HG03520 (cell line): ENCODE results near the gene TGM5.
"Not testable (repeated sequence)": the region's sequence is repeated elsewhere in the genome, so short reads cannot be mapped to it uniquely, and the experiment has no call there.

Experiments
- ATAC-seq: cut with Tn5 transposase; IDR thresholded peaks from one replicate; pipeline ENCODE4 v1.9.1; 2021; ENCODE audit warnings: mild to moderate bottlenecking, moderate library complexity; ENCODE audit not compliant: unreplicated experiment

The TGM5 gene

DNA sequence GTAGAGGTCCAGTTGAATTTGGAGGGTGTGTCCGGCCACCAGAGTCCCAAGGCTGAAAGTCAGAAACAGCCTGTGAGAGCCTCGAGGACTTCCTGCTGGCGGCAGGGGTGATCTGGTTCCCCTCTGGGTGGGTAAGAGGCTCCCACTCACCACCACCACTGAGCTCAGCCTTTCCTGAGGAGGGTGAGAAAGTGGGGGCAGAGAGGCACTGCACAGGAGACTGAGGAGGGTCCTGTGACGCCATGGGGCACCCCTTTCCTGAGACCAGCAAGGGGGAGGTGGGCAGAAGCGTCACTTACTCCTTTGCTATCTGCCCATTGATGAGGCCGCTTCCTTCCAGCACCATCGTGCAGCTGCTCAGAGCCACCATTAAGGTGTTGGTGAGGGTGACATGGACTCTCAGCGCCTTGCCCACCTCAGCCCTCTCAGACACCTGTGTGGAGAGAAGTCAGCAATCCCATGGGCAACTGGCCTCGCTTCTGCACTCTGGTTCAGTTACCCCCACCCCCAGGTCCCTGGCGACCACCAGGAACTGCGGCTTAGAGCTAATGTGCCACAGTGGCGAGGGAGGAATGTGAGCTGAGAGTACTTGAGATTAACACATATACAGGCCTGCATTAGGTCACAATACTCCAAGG is 10.0 kb upstream of the TGM5 start:
- ATAC-seq = no peak

DNA sequence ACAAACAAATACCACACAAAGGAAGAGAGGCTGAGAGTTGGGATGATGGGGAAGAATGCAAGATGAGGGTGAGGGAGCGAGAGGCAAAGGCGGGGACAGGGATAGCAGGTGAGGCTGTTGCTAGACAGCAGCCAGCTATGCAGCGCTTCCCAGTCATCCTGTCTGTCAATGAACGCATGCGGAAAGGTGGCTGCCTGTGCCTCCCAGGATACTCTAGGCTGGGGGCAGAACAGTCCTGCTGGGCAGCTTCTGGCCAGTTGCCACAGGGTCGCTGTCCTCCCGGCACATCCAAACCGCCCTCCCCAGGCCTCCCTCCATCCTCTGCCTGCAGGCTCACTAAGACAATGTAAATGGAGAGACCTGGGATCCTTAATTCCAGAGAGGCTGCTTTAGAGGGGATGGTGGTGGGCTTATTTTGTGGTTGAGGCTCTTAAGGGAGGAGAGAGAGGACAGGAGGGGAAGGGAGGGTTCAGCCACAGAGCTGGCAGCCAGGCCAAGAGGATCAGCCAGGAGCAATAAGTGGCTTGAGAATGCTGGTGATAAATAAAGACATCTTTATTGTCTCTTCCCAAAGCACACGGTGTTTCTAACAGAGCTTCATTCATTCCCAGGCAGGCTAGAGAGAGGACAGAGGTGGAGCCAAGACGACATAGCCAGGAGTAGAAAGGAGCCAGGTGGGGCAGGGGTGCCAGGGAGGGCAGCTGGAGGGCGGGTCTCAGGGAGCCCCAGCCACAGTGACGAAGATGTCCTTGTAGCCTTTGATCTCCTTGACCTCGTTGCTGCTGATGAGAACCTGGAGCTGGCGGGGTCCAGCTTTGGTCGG is 9.2 kb upstream of the TGM5 start:
- ATAC-seq = no peak

DNA sequence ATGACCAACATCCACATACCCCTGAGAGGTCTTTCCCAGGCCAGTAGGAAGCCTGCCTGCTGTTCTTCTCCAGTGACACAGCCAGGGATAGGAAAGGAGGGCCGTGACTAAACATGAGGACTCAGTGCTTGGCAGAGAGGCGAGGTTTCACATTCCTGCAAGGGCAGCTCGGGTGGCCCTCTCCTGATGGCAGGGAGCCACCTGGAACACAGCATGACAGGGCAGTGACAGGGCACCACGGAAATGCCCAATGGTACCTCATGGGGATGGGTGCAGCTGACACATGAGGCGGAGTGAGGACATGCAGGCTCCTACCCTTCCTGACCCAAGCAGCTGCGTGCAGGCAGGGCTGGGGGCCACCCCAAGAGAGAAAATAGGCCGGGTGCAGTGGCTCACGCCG is 7.4 kb upstream of the TGM5 start:
- no peak for ATAC-seq

DNA sequence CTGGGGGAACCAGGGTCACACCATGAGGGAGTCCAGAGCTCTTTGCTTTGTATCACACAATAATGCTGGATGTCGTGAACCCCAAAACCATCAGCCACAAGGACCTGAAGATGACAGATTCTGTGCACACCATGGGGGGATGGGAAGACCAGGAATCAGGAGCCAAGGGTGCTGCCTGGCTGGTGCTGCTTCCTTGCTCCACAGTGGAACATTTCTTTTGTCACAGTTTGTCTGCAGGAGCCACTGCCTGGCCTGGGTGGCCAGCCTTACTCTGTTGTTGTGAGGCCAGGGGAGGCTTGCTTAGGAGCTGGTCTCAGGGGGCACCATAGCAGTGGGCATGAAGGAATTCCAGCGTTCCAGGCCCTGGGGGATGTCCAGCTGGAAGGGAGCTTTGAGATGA is 6.5 kb upstream of the TGM5 start:
- ATAC-seq = no peak

DNA sequence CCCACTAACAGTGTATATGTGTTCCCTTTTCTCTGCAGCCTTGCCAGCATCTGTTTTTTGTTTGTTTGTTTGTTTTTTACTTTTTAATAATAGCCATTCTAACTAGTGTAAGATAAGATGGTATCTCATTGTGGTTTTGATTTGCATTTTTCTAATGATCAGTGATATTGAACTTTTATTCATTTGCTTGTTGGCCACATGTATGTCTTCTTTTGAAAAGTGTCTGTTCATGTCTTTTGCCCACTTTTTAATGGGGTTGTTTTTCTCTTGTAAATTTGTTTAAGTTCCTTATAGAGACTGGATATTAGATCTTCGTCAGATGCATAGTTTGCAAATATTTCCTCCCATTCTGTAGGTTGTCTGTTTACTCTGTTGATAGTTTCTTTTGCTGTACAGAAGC is 5.2 kb upstream of the TGM5 start:
- not testable (repeated sequence) for ATAC-seq

DNA sequence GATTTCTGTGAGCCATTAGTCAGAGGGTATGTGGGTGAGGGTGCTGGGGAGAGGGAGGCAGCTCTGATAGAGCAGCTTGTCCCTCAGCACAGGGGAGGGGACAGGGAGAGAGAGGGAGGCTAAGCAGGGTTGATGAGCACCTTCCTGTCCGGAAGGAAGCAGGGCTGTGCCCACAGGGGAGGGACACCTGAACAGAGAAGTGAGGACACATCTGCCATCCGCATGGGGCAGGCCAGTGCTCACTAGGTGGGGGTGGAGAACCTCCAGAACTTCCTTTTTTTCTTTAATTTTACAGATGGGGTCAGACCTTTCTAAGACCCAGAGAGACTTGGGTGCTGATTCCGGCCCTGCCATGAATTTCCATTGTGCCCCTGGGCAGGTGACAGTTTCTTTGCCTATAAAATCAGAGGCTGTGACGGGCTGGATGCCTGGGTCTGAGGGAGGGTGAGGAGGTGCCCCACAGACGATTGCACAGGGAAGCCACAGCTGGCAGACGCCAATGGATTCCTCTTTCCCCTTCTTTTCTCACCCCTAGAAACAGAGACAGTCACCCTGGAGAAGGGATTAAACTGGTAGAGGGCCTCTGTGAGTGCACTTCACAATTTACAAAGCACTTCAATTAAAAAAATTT is 4.1 kb upstream of the TGM5 start:
- ATAC-seq = no peak

DNA sequence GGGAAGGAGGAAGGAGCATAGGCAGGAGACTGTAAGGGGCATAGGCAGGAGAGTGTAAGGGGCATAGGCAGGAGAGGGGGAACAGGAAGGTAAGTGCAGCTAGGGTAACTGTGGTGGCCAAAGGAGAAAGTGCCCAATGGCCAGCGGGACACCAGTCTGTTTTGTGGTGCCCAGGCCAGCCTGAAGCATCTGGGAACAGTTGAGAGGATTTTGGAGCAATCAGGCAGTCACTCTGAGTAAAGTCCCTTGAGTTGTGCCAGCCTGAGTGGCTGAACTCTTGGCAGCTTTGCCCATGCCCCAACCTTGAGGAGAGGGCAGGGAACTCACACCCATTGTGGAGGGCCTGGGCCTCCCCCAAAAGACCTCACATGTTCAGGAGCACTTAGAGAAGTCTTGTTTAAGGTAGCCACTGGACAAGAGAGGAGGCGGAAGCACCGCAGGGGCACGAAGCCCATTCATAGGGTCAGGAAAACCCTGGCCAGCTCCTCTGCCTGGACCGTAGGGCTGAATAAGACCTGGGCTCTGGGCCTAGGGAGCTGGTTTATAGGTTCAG is 3.5 kb upstream of the TGM5 start:
- ATAC-seq = no peak

DNA sequence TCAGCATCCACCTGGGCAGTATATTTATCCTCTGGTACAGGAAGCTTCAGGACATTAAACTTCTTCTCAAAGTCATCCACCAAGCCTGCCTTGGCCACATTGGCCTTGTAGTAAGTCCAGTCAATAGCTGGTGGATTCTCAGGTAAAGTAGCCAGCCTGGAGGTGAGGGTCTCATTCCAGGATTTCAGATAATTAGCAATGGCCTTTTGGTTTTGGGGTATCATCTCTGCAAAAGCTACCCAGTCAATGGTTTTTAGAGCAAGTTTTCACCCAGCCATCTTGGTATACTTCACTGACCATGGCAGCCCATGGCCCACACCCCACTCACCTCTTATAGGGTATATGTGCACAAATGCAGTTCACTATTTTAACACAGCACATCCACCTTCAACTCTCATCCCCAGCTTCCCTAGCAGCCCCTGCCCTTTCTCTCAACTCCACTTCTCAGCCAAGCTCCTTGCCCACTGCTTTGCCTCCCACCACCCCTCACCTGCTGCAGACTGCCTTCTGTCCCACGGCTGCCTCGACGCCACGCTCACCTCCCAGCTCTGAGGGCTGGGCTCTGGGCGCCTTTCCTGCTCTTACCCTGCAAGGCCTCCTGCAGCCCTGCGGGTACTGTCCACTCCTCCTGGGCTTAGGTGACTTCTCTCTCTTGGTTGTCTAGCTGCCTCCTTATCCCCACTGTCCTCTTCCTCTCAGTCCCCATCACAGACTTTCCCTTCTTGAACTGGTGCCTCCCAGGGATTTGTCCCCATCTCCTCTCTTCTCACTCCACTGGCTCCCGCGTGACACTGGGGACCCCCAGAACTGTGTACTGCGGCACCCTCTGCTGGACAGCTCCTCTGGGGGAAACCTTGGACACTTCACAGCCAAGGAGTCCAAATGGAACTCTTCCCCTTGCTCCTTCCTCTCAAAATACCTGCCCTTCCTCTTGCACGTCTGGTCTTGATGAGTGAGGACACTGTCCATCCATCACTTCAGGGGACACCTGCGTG is 1.7 kb upstream of the TGM5 start:
- ATAC-seq = no peak

DNA sequence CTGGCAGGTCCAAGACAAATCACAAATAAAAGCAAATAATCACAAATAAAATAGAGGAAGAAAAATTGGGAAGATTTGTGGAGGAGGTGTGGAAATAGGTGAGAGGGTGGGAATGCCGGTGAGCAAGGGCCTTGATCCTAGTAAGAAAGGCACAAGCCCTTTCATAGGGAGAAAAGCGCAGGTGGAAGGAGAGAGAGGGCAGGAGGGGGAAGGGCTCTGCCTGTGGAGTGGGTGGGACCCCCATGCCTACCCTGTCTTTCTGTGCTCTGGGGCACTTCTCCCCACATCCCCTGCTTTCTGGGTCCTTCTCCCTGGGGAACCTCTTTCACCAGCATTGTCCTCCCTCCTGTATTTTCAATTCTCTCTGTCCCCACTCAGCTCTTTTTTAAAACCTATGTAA is 711 bp upstream of the TGM5 start:
- no peak for ATAC-seq

DNA sequence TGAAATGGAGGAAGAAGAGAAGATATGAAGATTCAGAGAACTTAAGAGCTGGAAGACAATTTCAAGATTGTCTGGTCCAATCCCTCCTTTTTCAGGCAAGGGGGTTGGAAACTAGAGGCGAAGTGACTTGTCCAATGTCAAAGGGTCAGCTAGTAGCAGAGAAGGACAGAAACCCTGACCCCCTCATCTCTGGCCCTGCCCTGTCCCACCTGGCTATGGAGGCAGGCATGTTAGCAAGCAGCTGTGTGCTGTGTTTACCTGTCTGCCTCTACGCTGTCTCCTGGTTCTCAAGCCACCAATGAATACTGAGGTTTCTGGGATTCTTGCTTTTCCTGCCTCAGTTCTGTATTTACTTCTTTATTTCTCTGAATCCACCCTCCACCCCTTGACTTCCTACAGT is 342 bp downstream of the TGM5 start:
- ATAC-seq = no peak

DNA sequence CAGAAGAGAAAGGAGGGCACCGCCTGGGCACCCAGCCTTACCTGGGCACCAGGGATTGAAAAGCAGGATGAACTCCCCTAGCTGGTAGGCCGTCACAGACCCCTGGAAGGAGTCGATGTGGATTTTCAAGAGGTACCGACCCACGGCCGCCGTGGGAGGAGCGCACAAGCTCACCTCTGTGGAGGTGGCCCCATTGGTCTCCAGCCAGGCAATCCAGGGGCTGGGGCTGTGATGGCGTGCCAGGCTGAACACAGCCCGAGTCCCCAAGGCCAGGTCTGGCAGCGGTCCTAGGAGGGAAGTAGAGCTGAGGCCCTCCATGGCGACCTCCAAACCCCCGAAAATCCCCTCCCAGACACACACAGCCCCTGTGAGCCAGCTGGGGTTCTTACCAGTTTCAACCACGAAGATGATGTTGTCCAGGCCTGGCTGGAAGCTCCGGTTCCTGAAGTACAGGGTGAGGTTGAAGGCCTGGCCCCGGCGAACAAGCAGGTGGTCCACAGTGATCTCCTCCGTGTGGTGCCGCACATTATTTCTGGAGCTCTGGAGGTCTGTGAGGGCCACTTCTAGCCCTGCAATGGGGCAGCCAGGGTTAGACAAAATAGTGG is 6.6 kb downstream of the TGM5 start:
- ATAC-seq = no peak

DNA sequence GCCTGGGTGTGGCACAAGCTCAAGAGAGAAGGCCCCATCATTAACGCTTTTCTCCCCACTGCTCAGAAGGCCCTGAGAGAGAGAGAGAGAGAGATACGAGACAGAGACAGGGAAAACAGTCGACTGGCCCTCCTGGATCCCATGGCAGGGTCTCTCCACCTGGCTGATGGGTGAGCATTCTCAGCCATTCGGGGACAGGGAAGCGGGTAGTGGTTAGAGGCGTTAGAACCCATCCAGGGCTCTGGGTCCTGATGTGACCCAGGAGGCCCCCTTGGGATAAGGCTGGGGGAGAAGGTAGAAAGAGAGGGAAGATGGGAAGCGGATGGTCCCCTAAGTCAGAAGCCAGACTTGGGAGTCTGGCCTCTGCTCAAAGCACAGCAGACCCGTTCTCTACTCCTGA is 7.9 kb downstream of the TGM5 start:
- ATAC-seq = no peak

DNA sequence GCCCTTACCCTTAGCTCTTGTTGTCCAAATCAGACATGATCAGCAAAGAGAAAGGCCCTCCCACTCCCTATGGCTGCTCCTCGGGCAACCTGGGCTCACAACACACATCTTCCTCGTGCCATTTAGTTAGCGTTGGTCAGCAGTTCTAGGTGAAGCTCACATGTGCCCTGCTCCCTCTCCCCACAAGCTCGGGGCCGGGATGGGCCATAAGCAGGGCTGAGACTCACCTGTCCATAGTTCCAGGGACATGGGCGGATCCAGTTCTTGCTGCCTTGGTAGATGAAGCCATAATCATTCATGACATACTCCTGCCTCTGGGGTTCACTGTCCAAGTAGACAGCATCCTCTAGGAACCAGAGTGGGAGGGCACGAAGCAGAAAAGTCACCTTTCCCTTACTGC is 10.4 kb downstream of the TGM5 start:
- ATAC-seq = no peak

DNA sequence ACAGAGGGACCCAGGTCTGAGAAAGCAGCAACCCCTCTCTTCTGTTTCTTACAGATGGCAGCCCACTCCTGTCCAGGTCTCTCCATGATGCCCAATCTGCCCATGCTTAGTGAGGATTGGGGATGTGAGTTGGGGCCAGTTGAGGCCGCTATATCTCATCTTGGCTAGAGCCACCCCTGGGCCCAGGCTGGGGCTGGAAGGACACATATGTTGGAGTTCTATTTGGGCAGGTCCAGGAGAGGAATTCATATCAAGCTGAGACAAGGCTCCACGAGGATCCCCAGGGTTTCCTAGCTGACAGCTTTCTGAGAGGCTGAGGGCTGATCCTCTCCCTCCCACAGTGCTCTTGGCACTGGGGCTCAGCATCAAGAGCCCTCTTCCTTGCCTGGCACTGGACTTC is 11.4 kb downstream of the TGM5 start:
- no peak for ATAC-seq

DNA sequence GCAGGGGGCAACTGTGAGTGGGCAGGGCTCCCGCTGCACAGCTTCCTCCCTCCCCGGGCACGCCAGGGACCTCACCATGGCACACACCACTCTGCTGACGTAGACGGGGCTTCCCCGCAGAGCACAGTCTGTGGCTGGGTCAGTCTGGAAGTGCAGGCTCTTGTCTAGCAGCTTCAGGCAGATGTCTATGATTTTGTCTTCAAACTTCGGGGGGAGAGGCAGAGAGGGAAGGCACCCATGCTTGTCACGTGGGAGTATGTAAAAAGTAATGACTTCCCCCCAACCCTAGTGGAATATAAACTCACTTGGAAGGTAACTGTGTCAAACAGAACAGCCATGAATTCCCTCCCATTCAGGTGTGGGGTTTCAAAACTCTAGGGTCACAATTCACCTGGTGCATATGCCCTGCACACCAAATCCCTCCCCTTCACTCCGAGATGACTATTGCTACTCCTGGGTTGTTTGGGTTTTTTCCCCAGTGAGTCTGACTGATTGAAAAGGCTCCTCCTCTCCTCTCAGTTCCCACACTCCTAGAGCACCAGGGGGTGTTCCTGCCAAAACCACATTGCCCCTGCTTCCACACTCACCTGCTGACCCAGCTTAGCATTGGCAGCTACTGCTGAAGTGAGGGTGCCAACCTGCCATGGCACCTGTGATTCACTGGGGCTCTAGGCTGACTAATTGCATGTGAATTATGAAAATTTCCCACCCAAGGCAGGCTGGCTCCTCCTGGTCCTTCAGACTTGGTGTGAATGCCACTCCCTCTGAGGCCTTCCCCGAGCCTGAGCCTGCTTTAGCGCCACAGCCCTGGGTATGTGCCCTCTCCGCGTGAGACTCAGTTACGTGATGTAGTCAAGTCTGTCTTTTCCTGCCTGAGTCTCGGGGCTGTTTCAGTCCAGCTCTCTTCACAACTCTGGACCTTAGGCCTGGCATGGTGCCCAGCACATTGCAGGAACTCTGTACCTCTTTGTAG is 13.0 kb downstream of the TGM5 start:
- ATAC-seq = no peak

DNA sequence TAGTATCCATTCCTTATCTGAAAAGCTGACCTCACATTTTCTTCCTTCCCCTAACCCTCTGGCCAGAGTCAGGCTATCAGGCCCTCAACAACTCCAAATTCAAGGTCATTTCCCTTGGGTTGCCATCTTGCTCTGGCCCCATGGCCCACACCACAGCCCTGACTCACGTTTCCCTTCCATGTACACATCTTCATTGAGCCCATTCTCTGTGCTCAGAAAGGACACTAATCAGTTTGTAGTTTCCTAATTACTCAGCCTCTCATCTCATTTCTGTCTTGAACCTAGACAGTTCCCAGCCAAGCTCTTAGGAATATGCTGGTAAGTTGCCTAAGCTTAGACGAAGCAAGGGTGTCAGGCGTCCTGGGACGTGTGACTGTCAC is 14.9 kb downstream of the TGM5 start:
- ATAC-seq = no peak

DNA sequence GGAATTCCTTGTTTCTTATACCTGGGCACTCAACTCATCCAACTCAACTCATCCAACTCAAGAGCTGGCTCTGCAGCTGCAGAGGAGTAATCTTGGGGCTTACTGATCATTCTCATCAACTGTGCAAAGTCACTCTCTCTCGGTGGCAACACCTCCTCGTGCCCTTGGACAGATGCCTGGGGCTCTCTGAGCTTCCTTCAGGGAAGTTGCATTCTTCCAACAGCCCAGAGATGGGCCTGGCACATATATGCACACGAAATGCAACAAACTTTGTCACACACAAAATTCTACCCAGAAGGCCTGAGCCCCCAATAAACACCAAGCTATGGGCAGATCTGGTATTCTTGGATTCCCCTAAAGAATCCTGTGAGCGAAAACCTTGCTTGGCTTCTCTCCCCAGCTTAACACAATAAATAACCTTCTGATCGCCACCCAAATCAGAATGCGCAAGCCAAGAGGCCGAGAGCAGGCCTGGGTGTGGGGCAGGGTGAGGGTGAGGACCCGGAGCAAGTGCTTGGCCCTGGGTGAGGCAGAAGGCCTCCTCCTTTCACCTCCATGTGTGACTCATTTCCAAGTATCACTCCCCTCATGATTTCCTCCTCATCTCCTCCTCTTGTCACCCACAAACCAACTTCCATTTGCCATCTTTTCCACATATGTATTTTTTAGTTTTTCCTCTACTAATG is 15.4 kb downstream of the TGM5 start:
- no peak for ATAC-seq

DNA sequence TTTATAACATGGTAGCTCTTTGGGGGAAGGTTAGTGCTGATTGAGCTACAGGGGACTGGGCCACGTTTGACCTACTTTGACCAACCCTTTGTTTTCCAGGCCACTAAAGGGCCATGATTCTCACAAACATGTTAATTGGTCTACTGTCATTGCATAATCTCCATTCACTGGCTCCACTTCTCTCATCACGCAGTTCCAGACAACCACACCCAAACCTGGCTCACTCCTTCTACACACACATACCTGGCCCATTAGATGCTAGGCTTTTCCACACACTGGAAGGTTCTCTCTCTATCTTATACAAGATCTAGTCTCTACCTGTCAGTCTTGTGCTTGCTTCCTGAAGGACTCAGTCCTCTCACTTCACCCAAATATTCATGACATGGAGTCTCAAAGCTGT is 15.9 kb downstream of the TGM5 start:
- no peak for ATAC-seq
